ENCODE results near the gene AIFM1.

The AIFM1 gene

DNA sequence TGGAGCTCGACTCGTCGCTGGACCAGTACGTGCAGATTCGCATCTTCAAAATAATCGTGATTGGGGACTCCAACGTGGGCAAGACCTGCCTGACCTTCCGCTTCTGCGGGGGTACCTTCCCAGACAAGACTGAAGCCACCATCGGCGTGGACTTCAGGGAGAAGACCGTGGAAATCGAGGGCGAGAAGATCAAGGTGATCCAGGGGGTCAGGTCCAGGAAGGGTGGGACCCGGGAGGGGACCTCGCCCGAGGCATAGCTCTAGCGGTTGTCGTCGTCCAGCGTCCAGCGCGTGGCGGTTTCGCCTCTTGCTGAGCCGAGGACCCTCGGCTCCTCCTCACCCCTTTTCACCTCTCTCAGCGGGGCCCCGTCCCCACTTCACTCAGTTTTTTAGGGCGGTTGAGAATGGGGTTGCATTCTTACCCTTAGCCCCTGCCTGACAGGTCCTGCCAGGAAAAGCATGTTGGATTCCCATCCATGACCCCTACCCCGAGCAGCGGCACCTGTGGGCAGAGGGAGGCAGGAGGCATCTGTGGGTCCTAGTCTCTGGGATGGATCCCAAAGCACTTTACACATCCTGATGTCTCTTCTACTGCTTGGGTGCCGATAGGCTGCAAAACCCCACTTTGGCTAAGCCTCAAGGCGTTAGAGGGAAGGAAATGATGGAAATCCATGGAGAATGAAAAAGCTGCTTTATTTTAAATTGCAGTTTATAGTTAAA, 6.6 kb upstream of the AIFM1 start:
- DNase-seq (ENCODE audit: low read depth), result no peak
- H3K4me3 ChIP-seq (ENCODE audit: control insufficient read depth, low read depth, low read length), result peak overlapping the region; percentile 46
- TF ChIP-seq, protein P1, sequence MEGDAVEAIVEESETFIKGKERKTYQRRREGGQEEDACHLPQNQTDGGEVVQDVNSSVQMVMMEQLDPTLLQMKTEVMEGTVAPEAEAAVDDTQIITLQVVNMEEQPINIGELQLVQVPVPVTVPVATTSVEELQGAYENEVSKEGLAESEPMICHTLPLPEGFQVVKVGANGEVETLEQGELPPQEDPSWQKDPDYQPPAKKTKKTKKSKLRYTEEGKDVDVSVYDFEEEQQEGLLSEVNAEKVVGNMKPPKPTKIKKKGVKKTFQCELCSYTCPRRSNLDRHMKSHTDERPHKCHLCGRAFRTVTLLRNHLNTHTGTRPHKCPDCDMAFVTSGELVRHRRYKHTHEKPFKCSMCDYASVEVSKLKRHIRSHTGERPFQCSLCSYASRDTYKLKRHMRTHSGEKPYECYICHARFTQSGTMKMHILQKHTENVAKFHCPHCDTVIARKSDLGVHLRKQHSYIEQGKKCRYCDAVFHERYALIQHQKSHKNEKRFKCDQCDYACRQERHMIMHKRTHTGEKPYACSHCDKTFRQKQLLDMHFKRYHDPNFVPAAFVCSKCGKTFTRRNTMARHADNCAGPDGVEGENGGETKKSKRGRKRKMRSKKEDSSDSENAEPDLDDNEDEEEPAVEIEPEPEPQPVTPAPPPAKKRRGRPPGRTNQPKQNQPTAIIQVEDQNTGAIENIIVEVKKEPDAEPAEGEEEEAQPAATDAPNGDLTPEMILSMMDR (conservative IDR thresholded peaks at IDR 0.05; ENCODE audit: control insufficient read depth, insufficient read depth, low read depth, low read length), result no peak

DNA sequence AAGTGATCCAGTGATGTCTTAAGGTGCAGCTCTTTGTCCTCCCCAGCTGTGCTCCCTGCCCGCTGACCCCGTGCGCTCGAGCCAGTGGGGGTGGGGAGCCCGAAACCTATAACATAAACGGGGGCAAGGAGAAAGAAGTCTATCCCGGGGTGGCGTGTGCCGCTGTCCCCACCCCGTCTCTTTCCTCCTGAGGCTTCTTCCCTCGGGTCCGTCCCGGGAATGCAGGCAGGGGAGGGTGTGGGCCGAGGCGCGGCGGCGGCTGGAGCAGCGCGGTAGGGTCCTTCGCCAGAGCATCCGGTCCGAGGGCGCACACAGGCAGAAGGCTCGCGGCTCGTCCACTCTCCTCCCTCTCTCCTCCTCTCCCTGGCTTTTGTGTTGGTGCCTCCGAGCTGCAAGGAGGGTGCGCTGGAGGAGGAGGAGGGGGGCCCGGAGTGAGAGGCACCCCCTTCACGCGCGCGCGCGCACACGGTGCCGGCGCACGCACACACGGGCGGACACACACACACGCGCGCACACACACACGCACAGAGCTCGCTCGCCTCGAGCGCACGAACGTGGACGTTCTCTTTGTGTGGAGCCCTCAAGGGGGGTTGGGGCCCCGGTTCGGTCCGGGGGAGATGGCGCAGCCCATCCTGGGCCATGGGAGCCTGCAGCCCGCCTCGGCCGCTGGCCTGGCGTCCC, 5.9 kb upstream of the AIFM1 start, which contains the start of gene RAB33A:
Gene RAB33A, plus strand, starts transcription at position 517 of the 681 bp plus-strand sequence. Its CDS starts 101 bp downstream, at position 618.
- TF ChIP-seq, protein P1 (conservative IDR thresholded peaks at IDR 0.05; ENCODE audit: control insufficient read depth, insufficient read depth, low read depth, low read length), result no peak
- DNase-seq (ENCODE audit: low read depth), result no peak
- peak within 1 kb of the TSS; percentile 46 for H3K4me3 ChIP-seq (ENCODE audit: control insufficient read depth, low read depth, low read length)

DNA sequence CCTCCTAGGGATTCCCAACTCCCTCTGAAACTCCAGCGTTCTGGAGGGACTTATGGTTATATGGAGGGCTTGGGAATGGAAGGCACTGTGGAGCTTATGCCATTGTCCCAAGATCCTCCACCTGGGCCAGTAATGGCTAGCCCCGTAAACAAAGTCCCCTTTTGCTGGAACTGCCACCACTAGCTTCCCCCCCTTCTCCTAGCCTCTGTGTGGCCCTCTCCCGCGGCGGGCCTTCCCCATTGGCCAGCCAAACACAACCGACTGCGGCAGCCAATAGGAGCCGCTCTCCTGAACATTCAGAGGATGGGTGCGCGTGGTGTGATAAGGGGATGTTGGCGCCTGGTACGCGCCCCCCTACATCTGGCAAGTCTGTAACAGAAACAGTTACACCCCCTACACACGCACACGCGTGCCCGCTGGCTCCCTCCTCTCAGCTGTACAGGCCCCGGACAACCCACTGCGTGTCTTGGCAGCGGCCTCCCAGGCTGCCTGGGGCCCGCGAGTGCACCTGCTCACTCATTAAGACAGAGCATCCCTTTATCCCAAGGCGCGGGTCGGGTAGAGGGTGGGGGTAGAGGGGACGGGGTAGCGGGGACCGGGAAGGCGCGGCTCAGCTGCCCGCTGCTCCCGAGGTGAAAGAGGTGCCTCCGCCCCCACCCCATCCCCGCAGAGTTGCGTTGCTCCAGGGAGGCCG, 5.3 kb upstream of the AIFM1 start:
- DNase-seq (ENCODE audit: low read depth), result no peak
- peak overlapping the region; percentile 46 for H3K4me3 ChIP-seq (ENCODE audit: control insufficient read depth, low read depth, low read length)
- TF ChIP-seq, protein P1 (conservative IDR thresholded peaks at IDR 0.05; ENCODE audit: control insufficient read depth, insufficient read depth, low read depth, low read length), result no peak

DNA sequence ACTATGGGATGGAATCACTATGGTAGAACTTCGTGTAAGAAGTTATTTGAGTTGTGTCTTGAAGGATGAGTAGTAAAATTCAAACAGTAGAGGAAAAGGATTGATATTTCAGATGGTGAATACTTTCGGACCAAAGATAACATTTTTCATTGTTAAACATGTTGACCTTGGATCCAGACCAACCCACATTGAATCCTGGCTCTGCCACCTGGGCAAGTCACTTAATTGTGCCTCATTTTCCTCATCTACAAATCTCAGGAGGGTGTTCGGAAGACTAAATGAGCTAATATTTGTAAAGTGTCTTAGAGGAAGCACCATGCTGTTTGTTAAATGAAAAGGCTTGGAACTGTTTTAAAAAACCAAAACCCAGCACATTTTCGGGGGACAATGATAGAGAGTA, 1.4 kb upstream of the AIFM1 start:
- DNase-seq (ENCODE audit: low read depth), result no peak
- peak overlapping the region; percentile 62 for H3K4me3 ChIP-seq (ENCODE audit: control insufficient read depth, low read depth, low read length)
- TF ChIP-seq, protein P1 (conservative IDR thresholded peaks at IDR 0.05; ENCODE audit: control insufficient read depth, insufficient read depth, low read depth, low read length), result no peak

DNA sequence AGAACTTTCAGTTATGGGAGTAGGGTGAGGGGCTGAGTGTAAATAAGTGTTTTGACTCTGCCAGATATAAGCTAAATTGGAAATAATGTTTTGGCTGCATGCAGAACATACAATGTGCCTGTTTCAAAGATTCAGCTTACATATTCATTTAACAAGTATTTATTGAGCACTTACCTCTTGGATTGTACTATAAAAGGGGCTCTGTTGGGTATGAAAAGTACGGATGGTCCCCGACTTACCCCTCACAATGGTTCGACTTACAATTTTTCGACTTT, 799 bp upstream of the AIFM1 start:
- DNase-seq (ENCODE audit: low read depth), result no peak
- H3K4me3 ChIP-seq (ENCODE audit: control insufficient read depth, low read depth, low read length), result peak overlapping the region; percentile 62
- TF ChIP-seq, protein P1 (conservative IDR thresholded peaks at IDR 0.05; ENCODE audit: control insufficient read depth, insufficient read depth, low read depth, low read length), result no peak

DNA sequence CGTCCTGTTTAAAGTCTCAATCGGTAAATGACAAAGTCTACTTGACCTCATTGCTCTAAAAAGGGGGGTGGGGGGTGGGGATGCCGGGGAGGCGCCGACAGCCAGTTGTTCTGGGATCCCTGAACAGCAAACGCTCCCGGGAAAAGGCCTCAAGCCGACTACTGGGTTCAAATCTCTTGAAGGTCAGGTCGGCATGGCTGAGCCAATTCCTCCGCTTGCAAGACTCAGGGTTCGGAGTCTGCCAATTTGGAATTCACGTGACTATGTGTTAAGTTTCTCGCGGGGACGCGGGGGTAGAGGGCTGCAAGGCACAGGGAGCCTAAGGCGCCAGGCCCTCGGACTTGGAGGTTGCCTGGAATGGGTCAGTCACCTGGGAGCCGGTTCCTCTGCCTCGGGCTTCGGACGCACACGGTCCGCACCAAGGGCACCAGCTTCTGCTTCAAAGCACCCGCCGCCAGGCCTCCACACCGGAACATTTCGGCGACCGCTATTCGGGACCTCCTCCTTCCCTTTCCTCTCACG, 399 bp downstream of the AIFM1 start:
- peak; percentile 56 for DNase-seq (ENCODE audit: low read depth)
- TF ChIP-seq, protein P1 (conservative IDR thresholded peaks at IDR 0.05; ENCODE audit: control insufficient read depth, insufficient read depth, low read depth, low read length), result no peak
- peak overlapping the region; percentile 62 for H3K4me3 ChIP-seq (ENCODE audit: control insufficient read depth, low read depth, low read length)
